ENCODE results near the gene MRPL33.

DNA sequence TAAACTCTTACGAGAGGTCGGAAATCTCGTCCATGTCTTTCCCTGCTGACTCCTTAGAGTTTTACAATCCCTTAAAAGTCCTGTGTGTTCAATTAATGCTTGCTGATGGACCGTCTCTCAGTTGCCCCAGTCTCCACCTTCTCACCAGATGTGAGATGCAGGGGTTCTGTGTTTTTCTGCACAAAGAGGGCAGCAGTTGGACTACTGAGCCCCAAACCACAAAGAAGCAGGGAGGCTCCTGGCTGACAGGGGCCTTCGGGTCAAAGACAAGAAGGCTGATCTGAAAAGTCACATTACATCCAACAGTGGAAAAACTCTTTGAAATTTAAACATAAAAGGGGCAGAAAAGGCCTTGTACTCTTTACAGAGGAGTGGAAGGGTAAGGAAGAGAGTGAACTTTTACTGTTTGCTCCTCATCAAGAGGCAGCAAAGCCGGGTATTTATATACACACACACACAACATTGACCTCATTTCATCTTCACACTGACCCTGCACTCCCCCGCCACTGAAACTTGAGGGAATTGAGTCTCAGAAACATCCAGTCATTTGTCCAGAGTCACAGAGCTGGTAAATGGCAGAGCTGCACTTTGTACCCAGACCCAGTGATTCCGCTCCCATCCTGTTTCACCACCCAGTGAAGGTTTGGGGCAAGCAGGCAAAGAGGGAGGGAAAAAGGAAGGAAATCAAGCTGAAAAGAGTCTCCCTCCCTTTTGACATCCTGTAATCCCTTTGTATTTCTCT lies 23.7 kb downstream of the MRPL33 start:
- TF ChIP-seq ZNF274 (IDR thresholded peaks at IDR 0.05; ENCODE audit: low read depth, low read length) (no peak), YY1 (IDR thresholded peaks at IDR 0.05; ENCODE audit: insufficient read depth, insufficient read length) (no peak)

Data from NT2/D1 (cell line).